Neural progenitor cell (in vitro differentiated cells): Measurements from ENCODE around the gene SLC45A1. TPM values are rescaled to one million over a fixed set of nuclear protein-coding genes. Genes with fewer than 3 reads are reported as not detected.

Experiments used
- DNase-seq: peaks from one replicate; pipeline ENCODE4 v3.0.0-alpha.2; 2016; ENCODE audit warnings: low spot score
- H2AFZ ChIP-seq: fragments of 200-600 bp; sonication (generic); replicated peaks from 2 replicates; pipeline ENCODE4 v1.6.1; 2016; ENCODE audit warnings: antibody characterized with exemption
- H3F3A ChIP-seq: fragments of 200-600 bp; sonication (generic); 2 replicates; pipeline ENCODE4 v1.6.1; 2016; ENCODE audit warnings: antibody characterized with exemption, low read depth
- H3K27ac ChIP-seq: fragments of 200-600 bp; sonication (generic); 2 replicates; pipeline ENCODE4 v1.5.1; 2016; ENCODE audit warnings: mild to moderate bottlenecking
- H3K27me3 ChIP-seq: fragments of 200-600 bp; sonication (generic); 2 replicates; pipeline ENCODE4 v1.6.1; 2016; ENCODE audit warnings: mild to moderate bottlenecking, moderate library complexity
- H3K36me3 ChIP-seq: fragments of 200-600 bp; sonication (generic); 2 replicates; pipeline ENCODE4 v1.5.1; 2016
- H3K4me1 ChIP-seq: fragments of 200-600 bp; sonication (generic); 2 replicates; pipeline ENCODE4 v1.6.1; 2016; ENCODE audit warnings: mixed run types
- H3K4me2 ChIP-seq: fragments of 200-600 bp; sonication (generic); 2 replicates; pipeline ENCODE4 v1.6.1; 2016
- H3K4me3 ChIP-seq: fragments of 200-600 bp; sonication (generic); 2 replicates; pipeline ENCODE4 v1.5.1; 2016
- H3K79me2 ChIP-seq: fragments of 200-600 bp; sonication (generic); 2 replicates; pipeline ENCODE4 v1.6.1; 2016; ENCODE audit warnings: low read depth
- H3K9ac ChIP-seq: fragments of 200-600 bp; sonication (generic); 2 replicates; pipeline ENCODE4 v1.6.1; 2016
- H3K9me3 ChIP-seq: fragments of 200-600 bp; sonication (generic); 2 replicates; pipeline ENCODE4 v1.5.1; 2016; ENCODE audit warnings: low read depth
- H4K20me1 ChIP-seq: fragments of 200-600 bp; sonication (generic); 2 replicates; pipeline ENCODE4 v1.6.1; 2016; ENCODE audit warnings: low read depth
- H3K27ac Mint-ChIP-seq: 3 replicates; pipeline ENCODE4 v1.8.0; 2021; ENCODE audit warnings: mixed read lengths
- H3K27me3 Mint-ChIP-seq: 2 replicates; pipeline ENCODE4 v1.8.0; 2022; ENCODE audit warnings: low read depth, mild to moderate bottlenecking, inconsistent platforms, moderate library complexity, mixed read lengths; ENCODE audit not compliant: insufficient read depth
- H3K36me3 Mint-ChIP-seq: 3 replicates; pipeline ENCODE4 v1.8.0; 2021; ENCODE audit warnings: mixed read lengths
- H3K4me1 Mint-ChIP-seq: 3 replicates; pipeline ENCODE4 v1.8.0; 2021; ENCODE audit warnings: mixed read lengths
- H3K4me3 Mint-ChIP-seq: 3 replicates; pipeline ENCODE4 v1.8.0; 2021; ENCODE audit warnings: mild to moderate bottlenecking, moderate library complexity, mixed read lengths
- H3K9me3 Mint-ChIP-seq: 3 replicates; pipeline ENCODE4 v1.8.0; 2020; ENCODE audit warnings: mixed read lengths
- CTCF ChIP-seq: fragments of 200-600 bp; sonication (generic); IDR thresholded peaks from 2 replicates; pipeline ENCODE4 v1.5.1; 2017; ENCODE audit warnings: antibody characterized with exemption, mild to moderate bottlenecking
- EZH2 ChIP-seq: fragments of 200-600 bp; sonication (generic); IDR thresholded peaks from 2 replicates; pipeline ENCODE4 v1.6.1; 2017; ENCODE audit warnings: antibody characterized with exemption, mild to moderate bottlenecking, moderate library complexity
- EZH2phosphoT487 ChIP-seq: fragments of 200-600 bp; sonication (generic); IDR thresholded peaks from 2 replicates; pipeline ENCODE4 v1.6.1; 2017; ENCODE audit warnings: antibody characterized with exemption
- total RNA-seq: library from RNA; depleted of rRNA; stranded (reverse); fragments of >200 nt; gene quantifications from 2 replicates; pipeline ENCODE4 v1.2.3, GENCODE V29; 2015; ENCODE audit warnings: low replicate concordance

SLC45A1 gene
- total RNA-seq, 1 donor from 2014 or later: 1.1 TPM

GRCh38 chr1:8330271-8331125, 12.6 kb downstream of the SLC45A1 start:
- no peak overlapping the region for H3K4me3 ChIP-seq
- Mint-ChIP-seq H3K36me3 (peaks cover 4% of the 10 kb centered on the region), H3K4me3 (no peak overlapping the region), H3K27ac (no peak overlapping the region), H3K4me1 (peaks cover 2% of the 10 kb centered on the region), H3K9me3 (no peaks in the 10 kb centered on the region), H3K27me3 (no peaks in the 10 kb centered on the region)
- no peaks in the 10 kb centered on the region for H3F3A ChIP-seq
- H3K4me1 ChIP-seq: no peaks in the 10 kb centered on the region
- H2AFZ ChIP-seq: no peak overlapping the region
- H3K79me2 ChIP-seq: no peaks in the 10 kb centered on the region
- no peak overlapping the region for H3K9ac ChIP-seq
- no peaks in the 10 kb centered on the region for H3K9me3 ChIP-seq
- H3K36me3 ChIP-seq: no peaks in the 10 kb centered on the region
- H3K4me2 ChIP-seq: no peak overlapping the region
- TF ChIP-seq EZH2phosphoT487: no peak
- TF ChIP-seq EZH2: no peak
- no peak for TF ChIP-seq CTCF
- DNase-seq: no peak
- no peaks in the 10 kb centered on the region for H3K27me3 ChIP-seq
- H3K27ac ChIP-seq: no peak overlapping the region
- no peaks in the 10 kb centered on the region for H4K20me1 ChIP-seq

- Mint-ChIP-seq H3K27me3 (no peaks in the 10 kb centered on the region), H3K9me3 (peaks cover 9% of the 10 kb centered on the region), H3K27ac (no peak overlapping the region), H3K4me3 (no peak overlapping the region), H3K4me1 (peaks cover 2% of the 10 kb centered on the region), H3K36me3 (peaks cover 10% of the 10 kb centered on the region)
- no peak overlapping the region for H3K4me2 ChIP-seq
- no peaks in the 10 kb centered on the region for H3K27me3 ChIP-seq
- no peaks in the 10 kb centered on the region for H4K20me1 ChIP-seq
- H3F3A ChIP-seq: no peaks in the 10 kb centered on the region
- H2AFZ ChIP-seq: no peak overlapping the region
- TF ChIP-seq EZH2phosphoT487 (no peak), EZH2 (no peak)
- no peak overlapping the region for H3K27ac ChIP-seq
- no peaks in the 10 kb centered on the region for H3K79me2 ChIP-seq
- DNase-seq: no peak
- H3K9me3 ChIP-seq: no peaks in the 10 kb centered on the region
- H3K4me1 ChIP-seq: no peaks in the 10 kb centered on the region
- H3K36me3 ChIP-seq: no peaks in the 10 kb centered on the region
- H3K4me3 ChIP-seq: no peak overlapping the region
- no peak overlapping the region for H3K9ac ChIP-seq
Measured at GRCh38 chr1:8332806-8333205, 14.9 kb downstream of the SLC45A1 start.

GRCh38 chr1:8333246-8333987, 15.5 kb downstream of the SLC45A1 start:
- peaks cover 9% of the 10 kb centered on the region for H3K9me3 Mint-ChIP-seq
- no peak overlapping the region for H3K4me3 Mint-ChIP-seq
- no peaks in the 10 kb centered on the region for H3K27me3 Mint-ChIP-seq
- DNase-seq: no peak
- Histone ChIP-seq H3K27me3 (no peaks in the 10 kb centered on the region), H3K36me3 (no peaks in the 10 kb centered on the region), H3K4me2 (no peak overlapping the region), H3K9ac (no peak overlapping the region), H2AFZ (no peak overlapping the region), H3K79me2 (no peaks in the 10 kb centered on the region), H3K4me3 (no peak overlapping the region), H3K9me3 (no peaks in the 10 kb centered on the region), H3K4me1 (no peaks in the 10 kb centered on the region), H3F3A (no peaks in the 10 kb centered on the region), H3K27ac (no peak overlapping the region), H4K20me1 (no peaks in the 10 kb centered on the region)
- TF ChIP-seq EZH2 (no peak), EZH2phosphoT487 (no peak), CTCF (no peak)
- H3K36me3 Mint-ChIP-seq: peaks cover 10% of the 10 kb centered on the region
- H3K27ac Mint-ChIP-seq: no peak overlapping the region
- peaks cover 2% of the 10 kb centered on the region for H3K4me1 Mint-ChIP-seq
